ENCODE results near the gene LAMA2. TPM values are rescaled to one million over a fixed set of nuclear protein-coding genes. Genes with fewer than 3 reads are reported as not detected.

Gene LAMA2
- polyA plus RNA-seq, 3 donors: not detected

GRCh38 chr6:129513471-129513870 is 630.5 kb downstream of the LAMA2 start:
- H3K9me3 Mint-ChIP-seq: no peaks in the 10 kb centered on the region

GRCh38 chr6:129515004-129515403 is 632.1 kb downstream of the LAMA2 start:
- H3K27me3 Mint-ChIP-seq (ENCODE audit: low read depth in 3 of 3): peaks cover 0 to 2% (median 2%) of the 10 kb centered on the region in 3 donors
- H3K9ac ChIP-seq (ENCODE audit: insufficient read depth, low read length, poor library complexity, severe bottlenecking): no peak overlapping the region
- no peaks in the 10 kb centered on the region for H3K27me3 ChIP-seq (ENCODE audit: control insufficient read depth in 2 of 2, insufficient read depth in 2 of 2, low read length in 2 of 2)
- no peak for TF ChIP-seq CTCF (IDR thresholded peaks at IDR 0.05)
- intact Hi-C loops (cut with micrococcal nuclease): no loop called here
- H3K79me2 ChIP-seq (ENCODE audit: insufficient read depth, low read length): no peaks in the 10 kb centered on the region
- H3K4me1 Mint-ChIP-seq: peaks cover 5% of the 10 kb centered on the region
- H4K20me1 ChIP-seq (ENCODE audit: insufficient read depth, low read length): no peaks in the 10 kb centered on the region
- H3K36me3 ChIP-seq (replicated peaks in 1 of 2; ENCODE audit: control insufficient read depth in 1 of 2, insufficient read depth in 2 of 2, low read length in 2 of 2): no peaks in the 10 kb centered on the region
- H3K27ac ChIP-seq (ENCODE audit: low read depth in 1 of 2, low read length in 2 of 2): no peak overlapping the region
- no peak for DNase-seq
- H3K9me3 Mint-ChIP-seq: no peaks in the 10 kb centered on the region
- H3K9me3 ChIP-seq (replicated peaks in 1 of 2; ENCODE audit: control insufficient read depth in 1 of 2, insufficient read depth in 1 of 2, low read length in 2 of 2): no peaks in the 10 kb centered on the region
- no peaks in the 10 kb centered on the region for H3K36me3 Mint-ChIP-seq
- no peak overlapping the region for H3K27ac Mint-ChIP-seq
- no peak overlapping the region for H3K4me3 ChIP-seq (replicated peaks in 1 of 3; ENCODE audit: low read depth in 2 of 3, low read length in 3 of 3)
- H3K4me1 ChIP-seq (ENCODE audit: control insufficient read depth in 1 of 2, insufficient read depth in 2 of 2, low read length in 2 of 2): peaks cover 0 to 3% of the 10 kb centered on the region in 2 donors
- H2AFZ ChIP-seq (ENCODE audit: insufficient read depth, low read depth, low read length, poor library complexity, severe bottlenecking): no peak overlapping the region
- H3K4me2 ChIP-seq (replicated peaks; ENCODE audit: extremely low read depth, low read length, poor library complexity, severe bottlenecking): no peak overlapping the region
- no peak overlapping the region for H3K4me3 Mint-ChIP-seq
- no CpG with 5 or more reads among the region's 2 CpGs for WGBS (ENCODE audit: insufficient coverage)

More at GRCh38 chr6:129513471-129513870, 630.5 kb downstream of the LAMA2 start:
- no peaks in the 10 kb centered on the region for H3K27me3 ChIP-seq (ENCODE audit: control insufficient read depth in 2 of 2, insufficient read depth in 2 of 2, low read length in 2 of 2)
- no peak overlapping the region for H3K4me3 ChIP-seq (replicated peaks in 1 of 3; ENCODE audit: low read depth in 2 of 3, low read length in 3 of 3)
- no peaks in the 10 kb centered on the region for H4K20me1 ChIP-seq (ENCODE audit: insufficient read depth, low read length)
- intact Hi-C loops (cut with micrococcal nuclease): no loop called here
- Mint-ChIP-seq H3K4me3 (no peak overlapping the region), H3K27ac (no peak overlapping the region), H3K36me3 (no peaks in the 10 kb centered on the region), H3K27me3 (ENCODE audit: low read depth in 3 of 3) (peaks cover 0 to 2% (median 2%) of the 10 kb centered on the region in 3 donors), H3K4me1 (peaks cover 5% of the 10 kb centered on the region)
- DNase-seq: no peak
- H3K4me2 ChIP-seq (replicated peaks; ENCODE audit: extremely low read depth, low read length, poor library complexity, severe bottlenecking): no peak overlapping the region
- WGBS (ENCODE audit: insufficient coverage): no CpG with 5 or more reads among the region's 3 CpGs
- H3K4me1 ChIP-seq (ENCODE audit: control insufficient read depth in 1 of 2, insufficient read depth in 2 of 2, low read length in 2 of 2): peaks cover 0 to 3% of the 10 kb centered on the region in 2 donors
- no peak overlapping the region for H3K27ac ChIP-seq (ENCODE audit: low read depth in 1 of 2, low read length in 2 of 2)
- no peak for TF ChIP-seq CTCF (IDR thresholded peaks at IDR 0.05)
- no peak overlapping the region for H3K9ac ChIP-seq (ENCODE audit: insufficient read depth, low read length, poor library complexity, severe bottlenecking)
- no peaks in the 10 kb centered on the region for H3K9me3 ChIP-seq (replicated peaks in 1 of 2; ENCODE audit: control insufficient read depth in 1 of 2, insufficient read depth in 1 of 2, low read length in 2 of 2)
- H3K36me3 ChIP-seq (replicated peaks in 1 of 2; ENCODE audit: control insufficient read depth in 1 of 2, insufficient read depth in 2 of 2, low read length in 2 of 2): no peaks in the 10 kb centered on the region
- no peak overlapping the region for H2AFZ ChIP-seq (ENCODE audit: insufficient read depth, low read depth, low read length, poor library complexity, severe bottlenecking)
- no peaks in the 10 kb centered on the region for H3K79me2 ChIP-seq (ENCODE audit: insufficient read depth, low read length)
